H1 (cell line): Measurements from ENCODE around the gene LRRC15.

Experiments
- CHD2 ChIP-seq: IDR thresholded peaks from 2 replicates; pipeline ENCODE4 v1.6.1; 2012; ENCODE audit warnings: low read length, improper control_type of control experiment
- FOSL1 ChIP-seq: IDR thresholded peaks from 2 replicates; pipeline ENCODE4 v1.6.1; 2011; ENCODE audit warnings: mild to moderate bottlenecking, low read depth, low read length, moderate library complexity; ENCODE audit not compliant: insufficient read depth
- KDM4A ChIP-seq: IDR thresholded peaks from one replicate; pipeline ENCODE4 v1.7.1; 2012; ENCODE audit warnings: low read depth, mild to moderate bottlenecking, moderate library complexity, low read length, inconsistent platforms; ENCODE audit not compliant: severe bottlenecking
- POLR2A ChIP-seq, 2 experiments: IDR thresholded peaks; 1 replicate in 1 of 2; 2 replicates in 1 of 2; pipeline ENCODE4 v1.6.1; 2011; ENCODE audit warnings: low read depth in 2 of 2, low read length in 2 of 2, mild to moderate bottlenecking in 2 of 2; ENCODE audit errors: control extremely low read depth in 1 of 2
- RFX5 ChIP-seq: IDR thresholded peaks from 2 replicates; pipeline ENCODE4 v1.6.1; 2011; ENCODE audit warnings: low read depth, low read length, improper control_type of control experiment, borderline replicate concordance
- TAF1 ChIP-seq: IDR thresholded peaks from 2 replicates; pipeline ENCODE4 v1.6.1; 2011; ENCODE audit warnings: mild to moderate bottlenecking, low read depth, low read length
- TF ChIP-seq, protein P1 (sequence below), 3 experiments: IDR thresholded peaks; 1 replicate in 2 of 3; 2 replicates in 1 of 3; pipeline versions ENCODE4 v1.5.1 to v1.6.1; 2011; ENCODE audit warnings: low read length in 3 of 3, mild to moderate bottlenecking in 3 of 3, inconsistent platforms in 2 of 3, low read depth in 1 of 3, moderate library complexity in 1 of 3; ENCODE audit not compliant: insufficient read depth in 1 of 3; ENCODE audit errors: control extremely low read depth in 1 of 3

- TF ChIP-seq POLR2A (IDR thresholded peaks at IDR 0.05; ENCODE audit: control extremely low read depth in 1 of 2, low read depth in 2 of 2, low read length in 2 of 2) (no peak), CHD2 (no peak), KDM4A (no peak), FOSL1 (no peak), TAF1 (no peak), RFX5 (no peak)
- TF ChIP-seq, protein P1, sequence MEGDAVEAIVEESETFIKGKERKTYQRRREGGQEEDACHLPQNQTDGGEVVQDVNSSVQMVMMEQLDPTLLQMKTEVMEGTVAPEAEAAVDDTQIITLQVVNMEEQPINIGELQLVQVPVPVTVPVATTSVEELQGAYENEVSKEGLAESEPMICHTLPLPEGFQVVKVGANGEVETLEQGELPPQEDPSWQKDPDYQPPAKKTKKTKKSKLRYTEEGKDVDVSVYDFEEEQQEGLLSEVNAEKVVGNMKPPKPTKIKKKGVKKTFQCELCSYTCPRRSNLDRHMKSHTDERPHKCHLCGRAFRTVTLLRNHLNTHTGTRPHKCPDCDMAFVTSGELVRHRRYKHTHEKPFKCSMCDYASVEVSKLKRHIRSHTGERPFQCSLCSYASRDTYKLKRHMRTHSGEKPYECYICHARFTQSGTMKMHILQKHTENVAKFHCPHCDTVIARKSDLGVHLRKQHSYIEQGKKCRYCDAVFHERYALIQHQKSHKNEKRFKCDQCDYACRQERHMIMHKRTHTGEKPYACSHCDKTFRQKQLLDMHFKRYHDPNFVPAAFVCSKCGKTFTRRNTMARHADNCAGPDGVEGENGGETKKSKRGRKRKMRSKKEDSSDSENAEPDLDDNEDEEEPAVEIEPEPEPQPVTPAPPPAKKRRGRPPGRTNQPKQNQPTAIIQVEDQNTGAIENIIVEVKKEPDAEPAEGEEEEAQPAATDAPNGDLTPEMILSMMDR (IDR thresholded peaks at IDR 0.05; ENCODE audit: control extremely low read depth in 1 of 3, insufficient read depth in 1 of 3, low read depth in 1 of 3, low read length in 3 of 3), result no peak
Measured at GRCh38 chr3:194326192-194326967, 43.2 kb downstream of the LRRC15 start.
